Activated CD4-positive, alpha-beta T cell treated with anti-CD3 and anti-CD28 coated beads, Interleukin-2, amount 10 ng/mL, durations not matched to agents 7 days and 5 days (primary cell): ENCODE data around the gene TTC33. TPM values are rescaled to one million over a fixed set of nuclear protein-coding genes. Genes with fewer than 3 reads are reported as not detected.
"Not testable (repeated sequence)": the region's sequence is repeated elsewhere in the genome, so short reads cannot be mapped to it uniquely, and the experiment has no call there.

Experiments used
- CTCF ChIA-PET: fragments of 350-600 bp; sonication (Branson Sonifier 250); formaldehyde crosslinking; loops from one replicate; lab custom pipeline; 2021; ENCODE audit warnings: antibody characterized with exemption; lab: Charles Lee
- POLR2A ChIA-PET: fragments of 350-600 bp; sonication (Branson Sonifier 250); formaldehyde crosslinking; loops from one replicate; lab custom pipeline; 2021; ENCODE audit warnings: antibody characterized with exemption; lab: Charles Lee
- DNase-seq: peaks from one replicate; pipeline ENCODE4 v3.0.0-alpha.2; 2020
- H3K27ac Mint-ChIP-seq: one replicate; pipeline ENCODE4 v1.8.0; 2021; ENCODE audit warnings: mild to moderate bottlenecking, moderate library complexity, mixed read lengths
- H3K27me3 Mint-ChIP-seq: one replicate; pipeline ENCODE4 v1.8.0; 2021; ENCODE audit warnings: mixed read lengths
- H3K36me3 Mint-ChIP-seq: one replicate; pipeline ENCODE4 v1.8.0; 2021; ENCODE audit warnings: low read depth, mixed read lengths
- H3K4me1 Mint-ChIP-seq: one replicate; pipeline ENCODE4 v1.8.0; 2021; ENCODE audit warnings: mixed read lengths
- H3K4me3 Mint-ChIP-seq: one replicate; pipeline ENCODE4 v1.8.0; 2021; ENCODE audit warnings: mild to moderate bottlenecking, moderate library complexity, mixed read lengths
- H3K9me3 Mint-ChIP-seq: one replicate; pipeline ENCODE4 v1.8.0; 2021; ENCODE audit warnings: mixed read lengths
- total RNA-seq, 2 experiments: library from RNA; stranded (reverse); gene quantifications; one replicate each; pipeline ENCODE4 v1.2.3, GENCODE V29; 2021

Gene TTC33
- total RNA-seq, 2 experiments from 2014 or later = 16.2 to 16.8 TPM

GRCh38 chr5:40672425-40672824 is 83.3 kb downstream of the TTC33 start:
- H3K27me3 Mint-ChIP-seq = no peaks in the 10 kb centered on the region
- no peak overlapping the region for H3K27ac Mint-ChIP-seq
- peaks cover 76% of the 10 kb centered on the region for H3K4me1 Mint-ChIP-seq
- ChIA-PET POLR2A (no interaction called here), CTCF (interaction anchor here (1.6 kb wide), 1 partner anchor 18 kb away, joined by 4 read pairs; no protein-coding TSS in a partner anchor)
- H3K4me3 Mint-ChIP-seq = no peak overlapping the region
- H3K9me3 Mint-ChIP-seq = peaks cover 6% of the 10 kb centered on the region
- DNase-seq = no peak
- peaks cover 3% of the 10 kb centered on the region for H3K36me3 Mint-ChIP-seq

GRCh38 chr5:40669606-40670390 is 86.0 kb downstream of the TTC33 start:
- Mint-ChIP-seq H3K4me1 (peaks cover 57% of the 10 kb centered on the region), H3K36me3 (peaks cover 3% of the 10 kb centered on the region), H3K27ac (no peak overlapping the region), H3K27me3 (no peaks in the 10 kb centered on the region), H3K9me3 (peaks cover 6% of the 10 kb centered on the region), H3K4me3 (no peak overlapping the region)
- CTCF ChIA-PET = interaction anchor here (0.5 to 1.3 kb wide), 6 partner anchors 11 to 1352 kb away, joined by 3 to 5 read pairs (median 4); partner anchors contain the start of gene PTGER4
- POLR2A ChIA-PET = no interaction called here
- no peak for DNase-seq

- no peak overlapping the region for H3K27ac Mint-ChIP-seq
- H3K4me1 Mint-ChIP-seq = peaks cover 34% of the 10 kb centered on the region
- ChIA-PET CTCF (no interaction called here), POLR2A (no interaction called here)
- no peaks in the 10 kb centered on the region for H3K27me3 Mint-ChIP-seq
- no peak for DNase-seq
- peaks cover 3% of the 10 kb centered on the region for H3K36me3 Mint-ChIP-seq
- no peak overlapping the region for H3K4me3 Mint-ChIP-seq
- H3K9me3 Mint-ChIP-seq = peaks cover 2% of the 10 kb centered on the region
These were observed 88.5 kb downstream of the TTC33 start for GRCh38 chr5:40667161-40667663.

- Mint-ChIP-seq H3K27me3 (no peaks in the 10 kb centered on the region), H3K4me1 (peaks cover 29% of the 10 kb centered on the region), H3K4me3 (no peak overlapping the region), H3K27ac (no peak overlapping the region), H3K36me3 (peaks cover 3% of the 10 kb centered on the region), H3K9me3 (peaks cover 2% of the 10 kb centered on the region)
- POLR2A ChIA-PET = no interaction called here
- CTCF ChIA-PET = no interaction called here
- no peak for DNase-seq
These were observed 89.1 kb downstream of the TTC33 start for GRCh38 chr5:40666657-40667056.

- ChIA-PET POLR2A (no interaction called here), CTCF (no interaction called here)
- peaks cover 3% of the 10 kb centered on the region for H3K36me3 Mint-ChIP-seq
- H3K27me3 Mint-ChIP-seq = no peaks in the 10 kb centered on the region
- DNase-seq = no peak
- no peak overlapping the region for H3K4me3 Mint-ChIP-seq
- H3K27ac Mint-ChIP-seq = no peak overlapping the region
- H3K9me3 Mint-ChIP-seq = peaks cover 2% of the 10 kb centered on the region
- H3K4me1 Mint-ChIP-seq = peaks cover 23% of the 10 kb centered on the region
These were observed 90.0 kb downstream of the TTC33 start for GRCh38 chr5:40665635-40666298.

- Mint-ChIP-seq H3K4me3 (no peak overlapping the region), H3K27ac (no peak overlapping the region), H3K36me3 (peaks cover 10% of the 10 kb centered on the region), H3K9me3 (peaks cover 16% of the 10 kb centered on the region), H3K4me1 (peaks cover 33% of the 10 kb centered on the region), H3K27me3 (no peaks in the 10 kb centered on the region)
- no peak for DNase-seq
- POLR2A ChIA-PET = interaction anchor here (0.6 kb wide), 1 partner anchor 332 kb away, joined by 4 read pairs; no protein-coding TSS in a partner anchor
- CTCF ChIA-PET = no interaction called here
These were observed 95.0 kb downstream of the TTC33 start for GRCh38 chr5:40660751-40661150.

GRCh38 chr5:40656766-40657165 is 99.0 kb downstream of the TTC33 start:
- POLR2A ChIA-PET = no interaction called here
- Mint-ChIP-seq H3K27me3 (no peaks in the 10 kb centered on the region), H3K36me3 (peaks cover 13% of the 10 kb centered on the region), H3K9me3 (peaks cover 16% of the 10 kb centered on the region), H3K4me3 (no peak overlapping the region), H3K27ac (no peak overlapping the region), H3K4me1 (peaks cover 64% of the 10 kb centered on the region)
- DNase-seq = no peak
- CTCF ChIA-PET = no interaction called here

- Mint-ChIP-seq H3K36me3 (peaks cover 13% of the 10 kb centered on the region), H3K9me3 (peaks cover 16% of the 10 kb centered on the region), H3K4me1 (peaks cover 67% of the 10 kb centered on the region)
- DNase-seq, POLR2A ChIA-PET, H3K27ac Mint-ChIP-seq, H3K27me3 Mint-ChIP-seq, H3K4me3 Mint-ChIP-seq: not testable (repeated sequence)
- CTCF ChIA-PET = interaction anchor here (0.9 to 1.5 kb wide), 3 partner anchors 19 to 116 kb away, joined by 3 read pairs; no protein-coding TSS in a partner anchor
These were observed 99.7 kb downstream of the TTC33 start for GRCh38 chr5:40656091-40656490.

GRCh38 chr5:40655138-40655537 is 100.6 kb downstream of the TTC33 start:
- CTCF ChIA-PET = interaction anchor here (0.7 to 1.5 kb wide), 4 partner anchors 20 to 115 kb away, joined by 3 to 5 read pairs (median 3); no protein-coding TSS in a partner anchor
- POLR2A ChIA-PET = interaction anchor here (0.7 kb wide), 1 partner anchor 64 kb away, joined by 11 read pairs; no protein-coding TSS in a partner anchor
- peaks cover 76% of the 10 kb centered on the region for H3K4me1 Mint-ChIP-seq
- H3K36me3 Mint-ChIP-seq = peaks cover 17% of the 10 kb centered on the region
- H3K27ac Mint-ChIP-seq = peak overlapping the region; percentile 93
- H3K4me3 Mint-ChIP-seq = peak overlapping the region; percentile 78
- H3K9me3 Mint-ChIP-seq = peaks cover 16% of the 10 kb centered on the region
- H3K27me3 Mint-ChIP-seq = no peaks in the 10 kb centered on the region
- DNase-seq = no peak

- Mint-ChIP-seq H3K27me3 (no peaks in the 10 kb centered on the region), H3K9me3 (peaks cover 16% of the 10 kb centered on the region), H3K36me3 (peaks cover 23% of the 10 kb centered on the region), H3K27ac (peak overlapping the region; percentile 93), H3K4me3 (peak overlapping the region; percentile 78), H3K4me1 (peaks cover 82% of the 10 kb centered on the region)
- ChIA-PET CTCF (interaction anchor here (0.7 to 1.5 kb wide), 3 partner anchors 21 to 32 kb away, joined by 3 to 5 read pairs (median 3); no protein-coding TSS in a partner anchor), POLR2A (interaction anchor here (0.7 kb wide), 1 partner anchor 63 kb away, joined by 11 read pairs; no protein-coding TSS in a partner anchor)
- no peak for DNase-seq
These were observed 101.3 kb downstream of the TTC33 start for GRCh38 chr5:40654377-40654991.

GRCh38 chr5:40653221-40654022 is 102.3 kb downstream of the TTC33 start:
- Mint-ChIP-seq H3K9me3 (peaks cover 13% of the 10 kb centered on the region), H3K4me3 (peak overlapping the region; percentile 78), H3K27ac (peak overlapping the region; percentile 93), H3K4me1 (peaks cover 85% of the 10 kb centered on the region), H3K36me3 (peaks cover 25% of the 10 kb centered on the region), H3K27me3 (no peaks in the 10 kb centered on the region)
- ChIA-PET POLR2A (no interaction called here), CTCF (interaction anchor here (1.0 to 1.8 kb wide), 5 partner anchors 13 to 251 kb away, joined by 3 to 6 read pairs (median 3); no protein-coding TSS in a partner anchor)
- DNase-seq = peak; percentile 42
